ENCODE results near the gene AK9.

DNA sequence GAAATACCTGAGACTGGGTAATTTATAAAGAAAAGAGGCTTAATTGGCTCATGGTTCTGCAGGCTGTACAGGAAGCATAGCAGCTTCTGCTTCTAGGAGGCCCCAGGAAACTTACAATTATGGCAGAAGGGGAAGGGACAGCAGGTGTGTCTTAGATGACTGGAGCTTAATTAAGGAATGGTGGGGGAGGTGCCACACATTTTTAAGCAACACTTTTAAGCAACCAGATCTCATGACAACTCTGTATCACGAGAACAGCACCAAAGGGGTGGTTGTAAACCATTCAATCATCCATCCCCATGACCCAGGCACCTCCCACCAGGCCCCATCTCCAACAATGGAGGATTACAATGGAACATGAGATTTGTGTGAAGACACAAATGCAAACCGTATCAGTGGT lies 27.0 kb upstream of the AK9 start:
- TF ChIP-seq POLR2A (IDR thresholded peaks at IDR 0.05; ENCODE audit: low read length) = no peak
- no peak for TF ChIP-seq POLR2AphosphoS2 (conservative IDR thresholded peaks at IDR 0.05; ENCODE audit: low read length)
- no peak for TF ChIP-seq RCOR1 (IDR thresholded peaks at IDR 0.05; ENCODE audit: low read depth, low read length)
- TF ChIP-seq, protein P1, sequence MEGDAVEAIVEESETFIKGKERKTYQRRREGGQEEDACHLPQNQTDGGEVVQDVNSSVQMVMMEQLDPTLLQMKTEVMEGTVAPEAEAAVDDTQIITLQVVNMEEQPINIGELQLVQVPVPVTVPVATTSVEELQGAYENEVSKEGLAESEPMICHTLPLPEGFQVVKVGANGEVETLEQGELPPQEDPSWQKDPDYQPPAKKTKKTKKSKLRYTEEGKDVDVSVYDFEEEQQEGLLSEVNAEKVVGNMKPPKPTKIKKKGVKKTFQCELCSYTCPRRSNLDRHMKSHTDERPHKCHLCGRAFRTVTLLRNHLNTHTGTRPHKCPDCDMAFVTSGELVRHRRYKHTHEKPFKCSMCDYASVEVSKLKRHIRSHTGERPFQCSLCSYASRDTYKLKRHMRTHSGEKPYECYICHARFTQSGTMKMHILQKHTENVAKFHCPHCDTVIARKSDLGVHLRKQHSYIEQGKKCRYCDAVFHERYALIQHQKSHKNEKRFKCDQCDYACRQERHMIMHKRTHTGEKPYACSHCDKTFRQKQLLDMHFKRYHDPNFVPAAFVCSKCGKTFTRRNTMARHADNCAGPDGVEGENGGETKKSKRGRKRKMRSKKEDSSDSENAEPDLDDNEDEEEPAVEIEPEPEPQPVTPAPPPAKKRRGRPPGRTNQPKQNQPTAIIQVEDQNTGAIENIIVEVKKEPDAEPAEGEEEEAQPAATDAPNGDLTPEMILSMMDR (IDR thresholded peaks at IDR 0.05) = no peak
- TF ChIP-seq EP300 (IDR thresholded peaks at IDR 0.05) = no peak
- TF ChIP-seq, protein P2, sequence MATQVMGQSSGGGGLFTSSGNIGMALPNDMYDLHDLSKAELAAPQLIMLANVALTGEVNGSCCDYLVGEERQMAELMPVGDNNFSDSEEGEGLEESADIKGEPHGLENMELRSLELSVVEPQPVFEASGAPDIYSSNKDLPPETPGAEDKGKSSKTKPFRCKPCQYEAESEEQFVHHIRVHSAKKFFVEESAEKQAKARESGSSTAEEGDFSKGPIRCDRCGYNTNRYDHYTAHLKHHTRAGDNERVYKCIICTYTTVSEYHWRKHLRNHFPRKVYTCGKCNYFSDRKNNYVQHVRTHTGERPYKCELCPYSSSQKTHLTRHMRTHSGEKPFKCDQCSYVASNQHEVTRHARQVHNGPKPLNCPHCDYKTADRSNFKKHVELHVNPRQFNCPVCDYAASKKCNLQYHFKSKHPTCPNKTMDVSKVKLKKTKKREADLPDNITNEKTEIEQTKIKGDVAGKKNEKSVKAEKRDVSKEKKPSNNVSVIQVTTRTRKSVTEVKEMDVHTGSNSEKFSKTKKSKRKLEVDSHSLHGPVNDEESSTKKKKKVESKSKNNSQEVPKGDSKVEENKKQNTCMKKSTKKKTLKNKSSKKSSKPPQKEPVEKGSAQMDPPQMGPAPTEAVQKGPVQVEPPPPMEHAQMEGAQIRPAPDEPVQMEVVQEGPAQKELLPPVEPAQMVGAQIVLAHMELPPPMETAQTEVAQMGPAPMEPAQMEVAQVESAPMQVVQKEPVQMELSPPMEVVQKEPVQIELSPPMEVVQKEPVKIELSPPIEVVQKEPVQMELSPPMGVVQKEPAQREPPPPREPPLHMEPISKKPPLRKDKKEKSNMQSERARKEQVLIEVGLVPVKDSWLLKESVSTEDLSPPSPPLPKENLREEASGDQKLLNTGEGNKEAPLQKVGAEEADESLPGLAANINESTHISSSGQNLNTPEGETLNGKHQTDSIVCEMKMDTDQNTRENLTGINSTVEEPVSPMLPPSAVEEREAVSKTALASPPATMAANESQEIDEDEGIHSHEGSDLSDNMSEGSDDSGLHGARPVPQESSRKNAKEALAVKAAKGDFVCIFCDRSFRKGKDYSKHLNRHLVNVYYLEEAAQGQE (IDR thresholded peaks at IDR 0.05) = no peak
- no peak for TF ChIP-seq BHLHE40 (IDR thresholded peaks at IDR 0.05; ENCODE audit: low read depth, low read length)
- no peak for TF ChIP-seq RAD21 (conservative IDR thresholded peaks at IDR 0.05 in 1 of 2, IDR thresholded peaks at IDR 0.05 in 1 of 2)
- no peak for TF ChIP-seq HOXA7 (CRISPR knock-in tag; IDR thresholded peaks at IDR 0.05)
- TF ChIP-seq CEBPB (IDR thresholded peaks at IDR 0.05) = no peak
- TF ChIP-seq CHD4 (IDR thresholded peaks at IDR 0.05; ENCODE audit: borderline replicate concordance) = no peak
- TF ChIP-seq HDAC2 (IDR thresholded peaks at IDR 0.05) = no peak

Data from A549 (cell line).